CD14-positive monocyte (primary cell): Measurements from ENCODE around the gene DOCK3. TPM values are rescaled to one million over a fixed set of nuclear protein-coding genes. Genes with fewer than 3 reads are reported as not detected.

Experiments used
- DNase-seq, 3 donors: peaks; one replicate each; pipeline ENCODE4 v3.0.0-alpha.2; 2011 to 2022
- H2AFZ ChIP-seq: 2 replicates; pipeline ENCODE4 v1.6.0; 2012; ENCODE audit warnings: mild to moderate bottlenecking, low read depth, low read length, inconsistent platforms; ENCODE audit not compliant: insufficient read depth, poor library complexity, severe bottlenecking
- H3K27ac ChIP-seq, 2 donors: 1 replicate in 1 of 2; 2 replicates in 1 of 2; pipeline ENCODE4 v1.5.1; 2012 to 2013; ENCODE audit warnings: low read length in 2 of 2, control low read depth in 1 of 2, inconsistent platforms in 1 of 2, low read depth in 1 of 2, mild to moderate bottlenecking in 1 of 2
- H3K27me3 ChIP-seq, 2 donors: one replicate each; pipeline versions ENCODE4 v1.6.0 to v1.6.1; 2011 to 2013; ENCODE audit warnings: low read length in 2 of 2; ENCODE audit not compliant: control insufficient read depth in 2 of 2, insufficient read depth in 2 of 2
- H3K36me3 ChIP-seq, 2 donors: replicated peaks in 1 of 2; 1 replicate in 1 of 2; 2 replicates in 1 of 2; pipeline versions ENCODE4 v1.5.1 to v1.6.1; 2012 to 2013; ENCODE audit warnings: low read length in 2 of 2, control low read depth in 1 of 2, inconsistent platforms in 1 of 2, mild to moderate bottlenecking in 1 of 2; ENCODE audit not compliant: insufficient read depth in 2 of 2, control insufficient read depth in 1 of 2
- H3K4me1 ChIP-seq, 2 donors: 1 replicate in 1 of 2; 2 replicates in 1 of 2; pipeline versions ENCODE4 v1.5.1 to v1.6.1; 2012 to 2013; ENCODE audit warnings: low read length in 2 of 2, control low read depth in 1 of 2, inconsistent platforms in 1 of 2, mild to moderate bottlenecking in 1 of 2, moderate library complexity in 1 of 2; ENCODE audit not compliant: insufficient read depth in 2 of 2, control insufficient read depth in 1 of 2
- H3K4me2 ChIP-seq: replicated peaks from 2 replicates; pipeline ENCODE3; 2012; ENCODE audit warnings: low read length, moderate library complexity, mild to moderate bottlenecking; ENCODE audit not compliant: poor library complexity, severe bottlenecking; ENCODE audit errors: extremely low read depth
- H3K4me3 ChIP-seq, 3 experiments: fragments of 200-600 bp in 1 of 3; sonication (generic) in 1 of 3; replicated peaks in 1 of 3; 1 replicate in 2 of 3; 2 replicates in 1 of 3; pipeline ENCODE4 v1.5.1; 2011 to 2013; ENCODE audit warnings: low read length in 3 of 3, mild to moderate bottlenecking in 3 of 3, control low read depth in 2 of 3, low read depth in 2 of 3, inconsistent platforms in 1 of 3, moderate library complexity in 1 of 3
- H3K79me2 ChIP-seq: 2 replicates; pipeline ENCODE4 v1.6.0; 2012; ENCODE audit warnings: mild to moderate bottlenecking, control low read depth, inconsistent platforms, low read length, moderate library complexity; ENCODE audit not compliant: insufficient read depth
- H3K9ac ChIP-seq: 2 replicates; pipeline ENCODE4 v1.6.0; 2017; ENCODE audit warnings: low read length, mild to moderate bottlenecking; ENCODE audit not compliant: insufficient read depth, poor library complexity, severe bottlenecking
- H3K9me3 ChIP-seq, 2 donors: replicated peaks in 1 of 2; 1 replicate in 1 of 2; 2 replicates in 1 of 2; pipeline versions ENCODE4 v1.5.1 to v1.6.1; 2012 to 2013; ENCODE audit warnings: low read length in 2 of 2, control low read depth in 1 of 2; ENCODE audit not compliant: control insufficient read depth in 1 of 2, insufficient read depth in 1 of 2
- H4K20me1 ChIP-seq: 2 replicates; pipeline ENCODE4 v1.6.0; 2012; ENCODE audit warnings: mild to moderate bottlenecking, low read length, control low read depth, moderate library complexity; ENCODE audit not compliant: insufficient read depth
- H3K27ac Mint-ChIP-seq, 7 donors: one replicate each; pipeline ENCODE4 v1.8.0; 2020; ENCODE audit warnings: mild to moderate bottlenecking in 7 of 7, mixed read lengths in 7 of 7, moderate library complexity in 6 of 7, inconsistent platforms in 2 of 7
- H3K27me3 Mint-ChIP-seq, 3 donors: one replicate each; pipeline ENCODE4 v1.8.0; 2021 to 2022; ENCODE audit warnings: low read depth in 3 of 3, mild to moderate bottlenecking in 3 of 3, mixed read lengths in 3 of 3, moderate library complexity in 3 of 3, inconsistent platforms in 1 of 3
- H3K36me3 Mint-ChIP-seq, 2 donors: one replicate each; pipeline ENCODE4 v1.8.0; 2020; ENCODE audit warnings: mixed read lengths in 2 of 2, inconsistent platforms in 1 of 2, mild to moderate bottlenecking in 1 of 2
- H3K4me1 Mint-ChIP-seq: one replicate; pipeline ENCODE4 v1.8.0; 2020; ENCODE audit warnings: mild to moderate bottlenecking, mixed read lengths
- H3K4me3 Mint-ChIP-seq, 2 donors: one replicate each; pipeline ENCODE4 v1.8.0; 2020; ENCODE audit warnings: mild to moderate bottlenecking in 2 of 2, mixed read lengths in 2 of 2, moderate library complexity in 1 of 2
- H3K9me3 Mint-ChIP-seq, 7 donors: one replicate each; pipeline ENCODE4 v1.8.0; 2020 to 2022; ENCODE audit warnings: mixed read lengths in 7 of 7, mild to moderate bottlenecking in 6 of 7, moderate library complexity in 6 of 7, inconsistent platforms in 2 of 7
- CTCF ChIP-seq: fragments of 200-600 bp; IDR thresholded peaks from one replicate; pipeline ENCODE4 v1.8.0; 2022; ENCODE audit warnings: antibody characterized with exemption, mild to moderate bottlenecking
- WGBS: methylation state at CpG from one replicate; pipeline ENCODE4 v1.1.5; 2013; ENCODE audit warnings: missing lambda C conversion rate; ENCODE audit not compliant: insufficient coverage; 5-methylcytosine and 5-hydroxymethylcytosine counted together
- intact Hi-C, 2 donors: fragments of 100-400 bp; cut with micrococcal nuclease; formaldehyde crosslinking; loops; one replicate each; pipeline versions ENCODE4 v1.15.0 to v1.15.1; 2023
- polyA plus RNA-seq, 3 donors: library from polyadenylated mRNA; depleted of rRNA in 1 of 3; unstranded in 2 of 3; stranded (reverse) in 1 of 3; fragments of 300-500 nt in 2 of 3; fragments of >200 nt in 1 of 3; fragmentation: Illumina TruSeq in 2 of 3; gene quantifications; 1 replicate in 2 of 3; 2 replicates in 1 of 3; pipeline ENCODE4 v1.2.3, GENCODE V29; 2012 to 2021

DOCK3 gene
- polyA plus RNA-seq, 3 donors, result 0.03 TPM; not detected in 1

GRCh38 chr3:51035630-51036029 is 360.9 kb downstream of the DOCK3 start:
- Mint-ChIP-seq H3K27me3 (peaks cover 0 to 3% (median 2%) of the 10 kb centered on the region in 3 donors), H3K4me3 (no peak overlapping the region), H3K36me3 (no peaks in the 10 kb centered on the region), H3K27ac (no peak overlapping the region), H3K4me1 (no peaks in the 10 kb centered on the region), H3K9me3 (peaks cover 0 to 5% (median 0%) of the 10 kb centered on the region in 7 donors)
- Histone ChIP-seq H3K79me2 (no peaks in the 10 kb centered on the region), H3K9me3 (peaks cover 0 to 2% of the 10 kb centered on the region in 2 donors), H3K4me1 (no peaks in the 10 kb centered on the region), H3K36me3 (no peaks in the 10 kb centered on the region), H3K27ac (no peak overlapping the region), H3K4me3 (no peak overlapping the region), H2AFZ (no peak overlapping the region), H3K9ac (no peak overlapping the region), H4K20me1 (no peaks in the 10 kb centered on the region), H3K4me2 (no peak overlapping the region), H3K27me3 (no peaks in the 10 kb centered on the region)
- DNase-seq, result no peak
- no peak for TF ChIP-seq CTCF
- intact Hi-C loops, result no loop called here

GRCh38 chr3:51044982-51045381 is 370.3 kb downstream of the DOCK3 start:
- H3K4me3 Mint-ChIP-seq, result no peak overlapping the region
- H3K79me2 ChIP-seq, result no peaks in the 10 kb centered on the region
- no peaks in the 10 kb centered on the region for H4K20me1 ChIP-seq
- H3K9me3 Mint-ChIP-seq, result peaks cover 0 to 2% (median 0%) of the 10 kb centered on the region in 7 donors
- H3K27me3 Mint-ChIP-seq, result peaks cover 2 to 4% (median 2%) of the 10 kb centered on the region in 3 donors
- no peaks in the 10 kb centered on the region for H3K36me3 ChIP-seq
- H3K9me3 ChIP-seq, result no peaks in the 10 kb centered on the region
- intact Hi-C loops, result no loop called here
- no peaks in the 10 kb centered on the region for H3K27me3 ChIP-seq
- H3K4me1 ChIP-seq, result no peaks in the 10 kb centered on the region
- no peak overlapping the region for H3K4me3 ChIP-seq
- WGBS, result no CpG with 5 or more reads among the region's 1 CpG
- no peak overlapping the region for H3K4me2 ChIP-seq
- H3K27ac Mint-ChIP-seq, result no peak overlapping the region
- H3K4me1 Mint-ChIP-seq, result no peaks in the 10 kb centered on the region
- no peak overlapping the region for H2AFZ ChIP-seq
- no peak for DNase-seq
- no peak overlapping the region for H3K9ac ChIP-seq
- no peaks in the 10 kb centered on the region for H3K36me3 Mint-ChIP-seq
- no peak overlapping the region for H3K27ac ChIP-seq
- no peak for TF ChIP-seq CTCF
